GM21447 (cell line): Measurements from ENCODE around the gene SNHG17.
"Not testable (repeated sequence)": the region's sequence is repeated elsewhere in the genome, so short reads cannot be mapped to it uniquely, and the experiment has no call there.

Experiments
- ATAC-seq: cut with Tn5 transposase; IDR thresholded peaks from one replicate; pipeline ENCODE4 v1.9.1; 2021; ENCODE audit not compliant: unreplicated experiment

SNHG17 gene

GRCh38 chr20:38434770-38435554 is at the start of gene SNHG17:
SNHG17 (minus strand) TSS chr20:38435328.
- peak; percentile 48 for ATAC-seq

DNA sequence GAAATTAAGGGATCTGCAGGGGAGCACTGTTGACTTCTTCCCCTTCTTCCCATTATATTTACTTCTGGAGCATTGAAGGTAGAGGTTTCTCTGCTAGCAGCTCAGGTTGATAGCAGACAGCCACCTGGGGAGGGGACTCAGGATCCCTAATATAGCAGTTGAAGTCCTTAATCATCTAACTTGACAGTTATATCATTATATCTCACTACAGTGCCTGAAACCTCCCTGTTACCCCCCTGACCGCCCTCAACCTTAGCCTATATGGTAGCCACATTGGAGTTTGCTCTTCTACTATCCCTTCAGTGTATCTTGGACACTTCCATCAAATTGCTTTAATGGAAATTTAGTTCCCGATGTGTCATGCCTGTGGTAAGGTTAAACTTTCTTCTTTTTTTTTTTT is 44.5 kb upstream of the SNHG17 start:
- no peak for ATAC-seq

DNA sequence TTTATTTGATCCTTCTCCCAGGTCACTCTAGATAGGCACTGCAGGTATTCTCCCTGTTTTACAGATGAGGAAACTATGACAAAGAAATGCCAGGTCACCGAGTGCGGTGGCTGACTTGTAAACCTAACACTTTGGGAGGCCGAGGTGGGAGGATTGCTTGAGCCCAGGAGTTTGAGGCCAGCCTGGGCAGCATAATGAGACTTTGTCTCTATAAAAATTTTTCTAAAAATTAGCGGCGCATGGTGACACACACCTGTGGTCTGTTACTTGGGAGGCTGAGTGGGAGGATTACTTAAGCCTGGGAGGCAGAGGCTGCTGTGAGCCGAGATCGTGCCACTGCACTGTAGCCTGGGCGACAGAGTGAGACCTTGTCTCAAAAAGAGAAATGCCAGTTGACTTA is 42.6 kb upstream of the SNHG17 start:
- no peak for ATAC-seq

GRCh38 chr20:38473367-38473795 is 38.3 kb upstream of the SNHG17 start:
- ATAC-seq: peak; percentile 8

- peak; percentile 87 for ATAC-seq
Observed at GRCh38 chr20:38472513-38473366, 37.6 kb upstream of the SNHG17 start, which contains the start of gene RALGAPB. RALGAPB (plus strand) TSS chr20:38472843; CDS start chr20:38488433, 15,590 bp downstream.

DNA sequence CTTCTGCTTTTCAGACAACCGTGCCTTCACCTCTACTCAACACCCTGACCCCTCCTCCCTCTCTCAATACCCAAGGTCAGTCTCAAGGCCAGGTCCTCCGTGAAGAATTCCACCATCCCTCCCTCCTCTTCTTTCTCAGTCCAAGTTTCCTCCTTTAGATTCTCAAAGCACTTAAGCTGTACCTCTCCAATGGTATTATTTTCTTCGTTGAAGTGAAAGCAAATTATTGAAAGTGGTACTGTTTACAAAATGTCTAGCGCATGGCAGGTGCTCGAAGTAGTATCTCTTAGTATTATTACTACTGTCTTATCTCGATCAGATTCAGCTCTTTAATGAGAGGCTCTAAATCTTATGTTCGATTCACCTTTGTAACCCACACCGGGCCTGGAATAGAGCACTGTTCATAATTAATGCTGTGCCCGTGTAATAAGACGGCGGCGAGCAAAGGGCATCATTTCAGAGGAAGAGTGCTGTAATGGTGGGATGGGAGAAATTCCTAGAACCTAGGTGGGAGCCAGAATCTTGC is 36.9 kb upstream of the SNHG17 start:
- ATAC-seq: peak; percentile 18

DNA sequence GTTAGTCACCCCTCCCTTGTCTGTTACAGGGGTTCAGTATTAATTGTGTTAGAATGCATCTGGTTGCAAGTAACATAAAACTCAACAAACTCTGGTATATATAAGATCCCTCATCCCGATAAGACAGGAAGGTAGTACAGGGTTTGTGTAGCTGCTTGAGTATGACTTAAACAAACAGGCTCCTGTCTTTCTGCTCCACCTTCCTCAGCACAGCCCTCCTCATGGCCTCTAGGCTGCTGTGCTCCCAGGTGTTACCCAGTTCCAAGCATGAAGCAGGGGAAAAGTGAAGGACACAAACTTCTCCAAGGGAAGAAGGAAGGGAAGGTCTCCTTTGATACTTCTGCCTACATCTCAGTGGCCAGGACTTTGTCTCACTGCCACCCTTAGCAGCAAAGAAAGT is 36.1 kb upstream of the SNHG17 start:
- ATAC-seq: no peak

DNA sequence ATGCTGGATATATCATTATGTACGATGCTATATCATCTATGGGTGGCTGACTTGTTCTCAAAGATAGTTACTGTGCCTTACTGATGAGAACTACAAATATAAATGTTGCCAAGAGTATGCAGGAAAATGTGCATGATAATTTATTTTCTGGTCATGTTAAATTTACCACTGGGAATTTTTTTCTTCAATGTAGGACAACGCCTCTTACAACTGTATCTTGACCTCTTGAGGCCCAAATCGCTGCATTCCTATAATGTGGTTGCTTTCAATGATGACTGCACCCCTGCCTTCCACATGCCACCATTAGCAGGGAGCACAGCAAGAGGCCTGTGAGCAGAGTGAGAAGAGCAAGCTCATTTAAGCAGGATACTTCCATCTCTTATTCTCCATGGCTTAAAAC is 31.9 kb upstream of the SNHG17 start:
- ATAC-seq: no peak

GRCh38 chr20:38466171-38466570 is 31.0 kb upstream of the SNHG17 start:
- ATAC-seq: no peak

DNA sequence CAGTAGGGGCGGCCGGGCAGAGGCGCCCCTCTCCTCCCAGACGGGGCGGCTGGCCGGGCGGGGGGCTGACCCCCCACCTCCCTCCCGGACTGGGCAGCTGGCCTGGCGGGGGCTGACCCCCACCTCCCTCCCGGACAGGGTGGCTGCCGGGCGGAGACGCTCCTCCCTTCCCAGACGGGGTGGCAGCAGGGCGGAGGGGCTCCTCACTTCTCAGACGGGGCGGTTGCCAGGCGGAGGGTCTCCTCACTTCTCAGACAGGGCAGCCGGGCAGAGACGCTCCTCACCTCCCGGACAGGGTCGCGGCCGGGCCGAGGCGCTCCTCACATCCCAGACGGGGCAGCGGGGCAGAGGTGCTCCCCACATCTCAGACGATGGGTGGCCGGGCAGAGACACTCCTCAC is 26.4 kb upstream of the SNHG17 start:
- ATAC-seq: not testable (repeated sequence)

DNA sequence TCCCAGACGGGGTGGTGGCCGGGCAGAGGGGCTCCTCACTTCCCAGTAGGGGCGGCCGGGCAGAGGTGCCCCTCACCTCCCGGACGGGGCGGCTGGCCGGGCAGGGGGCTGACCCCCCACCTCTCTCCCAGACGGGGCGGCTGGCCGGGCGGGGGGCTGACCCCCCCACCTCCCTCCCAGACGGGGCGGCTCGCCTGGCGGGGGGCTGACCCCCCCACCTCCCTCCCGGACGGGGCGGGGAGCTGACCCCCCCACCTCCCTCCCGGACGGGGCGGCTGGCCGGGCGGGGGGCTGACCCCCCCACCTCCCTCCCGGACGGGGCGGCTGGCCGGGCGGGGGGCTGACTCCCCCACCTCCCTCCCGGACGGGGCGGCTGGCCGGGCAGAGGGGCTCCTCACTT is 26.0 kb upstream of the SNHG17 start:
- ATAC-seq: not testable (repeated sequence)

- ATAC-seq: not testable (repeated sequence)
Observed at GRCh38 chr20:38460631-38461030, 25.5 kb upstream of the SNHG17 start.

GRCh38 chr20:38460040-38460623 is 25.0 kb upstream of the SNHG17 start:
- no peak for ATAC-seq

- ATAC-seq: no peak
Observed at GRCh38 chr20:38458314-38458713, 23.2 kb upstream of the SNHG17 start.

DNA sequence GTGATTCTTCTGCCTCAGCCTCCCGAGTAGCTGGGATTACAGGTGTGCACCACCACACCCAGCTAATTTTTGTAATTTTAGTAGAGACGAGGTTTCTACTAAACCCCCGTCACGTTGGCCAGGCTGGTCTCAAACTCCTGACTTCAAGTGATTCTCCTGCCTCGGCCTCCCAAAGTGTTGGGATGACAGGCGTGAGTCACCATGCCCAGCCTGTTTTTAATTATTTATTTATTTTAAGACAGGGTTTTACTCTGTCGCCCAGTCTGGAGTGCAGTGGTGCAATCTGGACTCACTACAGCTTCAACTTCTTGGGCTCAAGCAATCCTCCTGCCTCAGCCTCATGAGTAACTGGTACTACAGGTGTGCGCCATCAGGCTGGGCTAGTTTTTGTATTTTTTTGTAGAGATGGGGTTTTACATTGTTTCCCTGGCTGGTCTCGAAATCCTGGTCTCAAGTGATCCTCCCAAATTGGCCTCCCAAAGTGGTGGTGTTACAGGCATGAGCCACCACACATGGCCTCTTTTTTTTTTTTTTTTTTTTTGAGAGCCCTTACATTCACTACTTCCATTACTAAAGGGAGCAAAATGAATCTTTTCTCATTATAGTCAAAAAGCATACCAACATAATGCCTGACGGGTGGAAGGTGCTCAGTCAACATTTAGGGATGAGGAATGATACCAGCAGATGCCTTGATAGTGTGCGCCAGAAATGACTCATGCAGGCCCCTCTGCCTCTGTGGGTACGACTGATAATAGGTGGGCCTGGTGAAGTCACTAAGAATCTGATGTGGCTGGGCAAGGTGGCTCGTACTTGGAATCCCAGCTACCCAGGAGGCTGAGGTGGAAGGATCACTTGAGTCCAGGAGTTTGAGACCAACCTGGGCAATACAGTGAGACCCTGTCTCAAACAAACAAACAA is 19.7 kb upstream of the SNHG17 start:
- no peak for ATAC-seq

GRCh38 chr20:38453941-38454340 is 18.8 kb upstream of the SNHG17 start:
- no peak for ATAC-seq

- no peak for ATAC-seq
Observed at GRCh38 chr20:38452880-38453624, 17.9 kb upstream of the SNHG17 start.

DNA sequence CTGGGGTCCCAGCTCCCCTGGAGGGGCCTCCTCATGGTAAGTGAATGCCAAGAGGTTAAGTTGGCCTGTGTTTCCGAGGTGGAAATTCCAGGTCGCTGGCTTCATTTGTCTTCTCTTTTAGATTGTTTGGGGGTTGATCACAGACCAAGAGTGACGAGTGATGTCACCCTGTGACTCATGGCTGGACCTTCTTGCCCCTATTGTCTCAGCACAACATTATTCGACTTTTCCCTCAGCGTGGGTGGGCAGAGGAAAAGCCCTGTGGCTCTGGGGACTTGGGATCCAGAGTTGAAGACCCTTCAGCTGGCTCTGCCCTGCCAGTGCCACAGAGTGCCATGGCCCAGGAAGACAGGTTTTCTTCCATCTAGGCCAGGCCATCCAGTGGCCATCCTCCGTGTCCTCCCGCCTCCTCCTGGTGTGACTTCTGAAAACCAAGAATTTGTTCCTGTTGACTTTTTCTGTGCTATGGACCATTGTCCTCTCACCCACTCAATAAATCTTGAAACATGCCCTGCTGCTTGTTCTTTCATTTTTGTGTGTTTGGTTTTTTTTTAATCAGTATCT is 15.4 kb upstream of the SNHG17 start:
- ATAC-seq: no peak

GRCh38 chr20:38449046-38449445 is 13.9 kb upstream of the SNHG17 start:
- no peak for ATAC-seq
